ENCODE results near the gene MCFD2.

GRCh38 chr2:46854260-46854659, 61.3 kb downstream of the MCFD2 start:
- TF ChIP-seq EP300 (IDR thresholded peaks at IDR 0.05) (no peak), POLR2A (IDR thresholded peaks at IDR 0.05) (no peak), CTCF (IDR thresholded peaks at IDR 0.05) (no peak)
